GM18951 (cell line): ENCODE results near the gene ZNF232.
"Not testable (repeated sequence)": the region's sequence is repeated elsewhere in the genome, so short reads cannot be mapped to it uniquely, and the experiment has no call there.

ENCODE experiments used
- POLR2A ChIP-seq: IDR thresholded peaks from 4 replicates; pipeline ENCODE4 v1.6.1; 2011; ENCODE audit warnings: mild to moderate bottlenecking; ENCODE audit not compliant: insufficient read length, insufficient read depth; ENCODE audit errors: extremely low read depth
- in situ Hi-C: fragments of 300-500 bp; cut with MboI; formaldehyde crosslinking; loops from one replicate; pipeline ENCODE4 v1.12.0; 2022; ENCODE audit warnings: low sequenced_read_pairs, mixed read lengths, inconsistent platforms; ENCODE audit not compliant: unreplicated experiment

ZNF232 gene

GRCh38 chr17:5097101-5097834 lies 14.4 kb downstream of the ZNF232 start:
- TF ChIP-seq POLR2A, result no peak
- in situ Hi-C loops, result loop anchor here (10.0 kb wide), 1 partner anchor 88 kb away; no protein-coding TSS in a partner anchor

GRCh38 chr17:5096731-5097100 lies 15.0 kb downstream of the ZNF232 start:
- no peak for TF ChIP-seq POLR2A
- in situ Hi-C loops, result loop anchor here (10.0 kb wide), 1 partner anchor 88 kb away; no protein-coding TSS in a partner anchor

GRCh38 chr17:5092218-5093010 lies 19.3 kb downstream of the ZNF232 start:
- in situ Hi-C loops, result loop anchor here (10.0 kb wide), 1 partner anchor 92 kb away; no protein-coding TSS in a partner anchor
- TF ChIP-seq POLR2A, result no peak

- TF ChIP-seq POLR2A, result no peak
- in situ Hi-C loops, result no loop called here
These were observed 31.1 kb downstream of the ZNF232 start for GRCh38 chr17:5080591-5080990.

GRCh38 chr17:5078106-5079028 lies 33.3 kb downstream of the ZNF232 start, which contains the start of gene ZFP3:
Gene ZFP3 (plus strand): TSS chr17:5078467. CDS start chr17:5091505, 13,038 bp downstream.
- TF ChIP-seq POLR2A, result peak; percentile 83

GRCh38 chr17:5077781-5078105 lies 33.9 kb downstream of the ZNF232 start:
- TF ChIP-seq POLR2A, result no peak
- in situ Hi-C loops, result no loop called here

More at GRCh38 chr17:5078106-5079028, 33.3 kb downstream of the ZNF232 start, which contains the start of gene ZFP3:
- in situ Hi-C loops, result no loop called here

GRCh38 chr17:5077275-5077674 lies 34.4 kb downstream of the ZNF232 start:
- in situ Hi-C loops, result not testable (repeated sequence)

GRCh38 chr17:5075472-5075871 lies 36.2 kb downstream of the ZNF232 start:
- in situ Hi-C loops, result not testable (repeated sequence)

GRCh38 chr17:5069724-5070123 lies 42.0 kb downstream of the ZNF232 start:
- in situ Hi-C loops, result no loop called here
- TF ChIP-seq POLR2A, result no peak

GRCh38 chr17:5068236-5068635 lies 43.4 kb downstream of the ZNF232 start:
- no peak for TF ChIP-seq POLR2A
- in situ Hi-C loops, result no loop called here

- TF ChIP-seq POLR2A, result no peak
- in situ Hi-C loops, result no loop called here
These were observed 46.4 kb downstream of the ZNF232 start for GRCh38 chr17:5065227-5065744.
